Urinary bladder (tissue), 4 donors: ENCODE results near the gene THAP8. TPM values are rescaled to one million over a fixed set of nuclear protein-coding genes. Genes with fewer than 3 reads are reported as not detected.
"Not testable (repeated sequence)": the region's sequence is repeated elsewhere in the genome, so short reads cannot be mapped to it uniquely, and the experiment has no call there.

Source experiments
- DNase-seq: peaks from one replicate; pipeline ENCODE4 v3.0.0-alpha.2; 2015; ENCODE audit errors: extremely low spot score
- H3K27ac ChIP-seq: one replicate; pipeline ENCODE4 v1.5.1; 2013; ENCODE audit warnings: low read depth, mild to moderate bottlenecking, moderate library complexity
- H3K36me3 ChIP-seq: one replicate; pipeline ENCODE4 v1.6.1; 2013; ENCODE audit warnings: mild to moderate bottlenecking, moderate library complexity; ENCODE audit not compliant: insufficient read depth
- H3K4me1 ChIP-seq: one replicate; pipeline ENCODE4 v1.6.1; 2013; ENCODE audit warnings: mild to moderate bottlenecking, moderate library complexity; ENCODE audit not compliant: insufficient read depth
- H3K4me3 ChIP-seq: one replicate; pipeline ENCODE4 v1.5.1; 2013; ENCODE audit warnings: low read depth, low read length
- whole genome bisulfite sequencing: extraction: QIAGEN DNeasy Blood & Tissue Kit; methylation state at CpG from one replicate; pipeline ENCODE4 v1.1.7; 2013; 5-methylcytosine and 5-hydroxymethylcytosine counted together
- polyA plus RNA-seq: library from polyadenylated mRNA; stranded (reverse); fragments of 200-250 nt; gene quantifications from one replicate; pipeline ENCODE4 v1.2.3, GENCODE V29; 2013
- total RNA-seq: library from RNA; depleted of rRNA; stranded (reverse); fragments of >200 nt; gene quantifications from one replicate; pipeline ENCODE4 v1.2.3, GENCODE V29; 2014
- donor health status: healthy with polysubstance abuse.
- donor health status: healthy.

The THAP8 gene
- total and polyA plus RNA-seq, 2 donors, result 2.1 to 20.1 TPM

- Histone ChIP-seq H3K4me3 (no peak overlapping the region), H3K27ac (no peak overlapping the region), H3K4me1 (no peaks in the 10 kb centered on the region), H3K36me3 (no peaks in the 10 kb centered on the region)
- DNase-seq, result no peak
- 95% methylated on average over 12 of the region's 12 CpGs for WGBS
Observed at GRCh38 chr19:36084231-36085009, 30.3 kb upstream of the THAP8 start.

GRCh38 chr19:36082916-36083315 lies 28.8 kb upstream of the THAP8 start:
- no peak for DNase-seq
- WGBS, result 94% methylated on average over 13 of the region's 13 CpGs
- H3K27ac ChIP-seq, result no peak overlapping the region
- no peaks in the 10 kb centered on the region for H3K36me3 ChIP-seq
- no peaks in the 10 kb centered on the region for H3K4me1 ChIP-seq
- H3K4me3 ChIP-seq, result no peak overlapping the region

GRCh38 chr19:36081894-36082293 lies 27.8 kb upstream of the THAP8 start:
- no peak overlapping the region for H3K27ac ChIP-seq
- 95% methylated on average over 7 of the region's 7 CpGs for WGBS
- no peaks in the 10 kb centered on the region for H3K36me3 ChIP-seq
- no peak for DNase-seq
- H3K4me1 ChIP-seq, result no peaks in the 10 kb centered on the region
- H3K4me3 ChIP-seq, result no peak overlapping the region

GRCh38 chr19:36081385-36081784 lies 27.3 kb upstream of the THAP8 start:
- DNase-seq, result no peak
- H3K4me3 ChIP-seq, result no peak overlapping the region
- WGBS, result 82% methylated on average over 3 of the region's 3 CpGs
- H3K36me3 ChIP-seq, result no peaks in the 10 kb centered on the region
- H3K27ac ChIP-seq, result no peak overlapping the region
- no peaks in the 10 kb centered on the region for H3K4me1 ChIP-seq

DNA sequence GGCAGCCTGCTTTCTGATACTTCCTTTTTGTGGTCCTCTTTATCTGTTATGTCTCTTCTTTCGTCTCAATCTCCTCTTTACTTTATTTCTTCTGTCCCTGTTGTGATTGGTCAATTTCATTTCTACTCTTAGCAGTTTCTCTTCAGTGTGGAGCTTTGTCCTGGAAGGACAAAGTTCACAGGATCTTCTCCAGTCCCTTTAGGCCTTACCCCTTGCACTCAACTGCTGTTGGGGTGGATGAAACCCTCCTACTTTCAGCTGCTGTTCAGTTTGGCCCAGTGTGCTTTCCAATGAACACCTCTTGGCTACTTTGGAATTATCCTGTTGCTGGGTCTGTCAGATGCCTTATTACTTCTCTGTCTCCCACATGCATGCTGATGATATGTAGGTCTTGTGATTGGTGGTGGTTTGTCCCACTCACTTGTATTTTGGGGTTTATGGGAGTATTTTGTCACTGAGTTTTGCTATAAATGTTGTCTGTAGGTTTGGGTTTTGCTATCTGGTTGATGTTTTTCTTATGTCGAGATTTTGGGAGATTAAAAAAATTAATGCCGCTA lies 25.4 kb upstream of the THAP8 start:
- no peak for DNase-seq
- no peaks in the 10 kb centered on the region for H3K36me3 ChIP-seq
- H3K4me1 ChIP-seq, result no peaks in the 10 kb centered on the region
- WGBS, result 94% methylated on average over 3 of the region's 3 CpGs
- no peak overlapping the region for H3K27ac ChIP-seq
- no peak overlapping the region for H3K4me3 ChIP-seq

GRCh38 chr19:36073121-36073876 lies 19.2 kb upstream of the THAP8 start:
- 91% methylated on average over 10 of the region's 10 CpGs for WGBS

GRCh38 chr19:36072081-36072480 lies 18.0 kb upstream of the THAP8 start:
- H3K27ac ChIP-seq, result no peak overlapping the region
- DNase-seq, result no peak
- no peaks in the 10 kb centered on the region for H3K4me1 ChIP-seq
- no peak overlapping the region for H3K4me3 ChIP-seq
- no peaks in the 10 kb centered on the region for H3K36me3 ChIP-seq
- 90% methylated on average over 8 of the region's 8 CpGs for WGBS

More at GRCh38 chr19:36073121-36073876, 19.2 kb upstream of the THAP8 start:
- no peaks in the 10 kb centered on the region for H3K4me1 ChIP-seq
- no peaks in the 10 kb centered on the region for H3K36me3 ChIP-seq
- H3K4me3 ChIP-seq, result no peak overlapping the region
- no peak for DNase-seq
- no peak overlapping the region for H3K27ac ChIP-seq

GRCh38 chr19:36068810-36069499 lies 14.9 kb upstream of the THAP8 start:
- not testable (repeated sequence) for H3K4me3 ChIP-seq, DNase-seq, H3K27ac ChIP-seq, H3K36me3 ChIP-seq, H3K4me1 ChIP-seq
- WGBS, result 96% methylated on average over 54 of the region's 57 CpGs

DNA sequence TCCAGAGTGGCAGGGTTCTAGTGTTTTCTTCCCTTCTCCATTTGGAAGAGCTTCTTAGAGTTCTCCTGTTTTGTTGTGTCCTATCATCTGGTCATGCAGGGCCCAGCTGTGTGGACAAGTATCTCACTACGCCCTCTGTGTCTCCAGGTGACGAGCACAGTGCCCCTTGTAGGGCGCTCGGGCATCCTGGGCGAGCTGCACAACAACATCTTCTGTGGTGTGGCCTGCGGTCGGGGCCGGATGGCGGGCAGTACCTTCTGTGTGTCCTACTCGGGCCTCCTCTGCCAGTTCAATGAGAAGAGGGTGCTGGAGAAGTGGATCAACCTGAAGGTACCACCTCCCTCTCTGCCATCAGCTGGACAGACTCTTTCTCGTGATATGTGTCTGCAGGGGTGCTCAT lies 13.6 kb upstream of the THAP8 start:
- no peaks in the 10 kb centered on the region for H3K4me1 ChIP-seq
- H3K36me3 ChIP-seq, result no peaks in the 10 kb centered on the region
- no peak overlapping the region for H3K27ac ChIP-seq
- DNase-seq, result no peak
- no peak overlapping the region for H3K4me3 ChIP-seq
- WGBS, result 93% methylated on average over 11 of the region's 11 CpGs

- Histone ChIP-seq H3K4me3 (no peak overlapping the region), H3K36me3 (no peaks in the 10 kb centered on the region), H3K27ac (no peak overlapping the region), H3K4me1 (no peaks in the 10 kb centered on the region)
- DNase-seq, result no peak
- WGBS, result 94% methylated on average over 8 of the region's 8 CpGs
Observed at GRCh38 chr19:36064826-36065225, 10.7 kb upstream of the THAP8 start.

- Histone ChIP-seq H3K4me3 (no peak overlapping the region), H3K4me1 (no peaks in the 10 kb centered on the region), H3K27ac (no peak overlapping the region), H3K36me3 (no peaks in the 10 kb centered on the region)
- WGBS, result 97% methylated on average over 2 of the region's 2 CpGs
- no peak for DNase-seq
Observed at GRCh38 chr19:36061367-36061766, 7.3 kb upstream of the THAP8 start.

DNA sequence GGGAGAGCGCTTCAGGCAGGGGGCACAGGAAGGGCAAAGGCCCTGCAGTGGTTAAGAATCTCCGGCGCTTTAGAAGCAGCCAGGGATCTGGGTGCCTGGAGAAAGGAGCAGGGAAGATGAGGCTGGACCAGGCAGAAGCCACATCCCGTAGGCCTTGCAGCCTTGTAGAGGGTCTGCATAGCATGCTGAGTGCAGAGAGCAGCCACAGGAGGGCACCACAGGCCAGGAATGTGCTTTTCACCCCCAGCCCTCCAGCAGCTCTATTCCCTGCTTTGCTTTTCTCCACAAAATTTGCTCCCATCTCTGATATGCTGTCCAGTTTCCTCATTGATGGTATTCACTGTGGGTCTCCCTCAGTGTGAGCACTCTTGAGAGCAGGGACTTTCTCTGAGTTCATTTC lies 6.3 kb upstream of the THAP8 start:
- Histone ChIP-seq H3K4me1 (no peaks in the 10 kb centered on the region), H3K4me3 (no peak overlapping the region), H3K27ac (no peak overlapping the region), H3K36me3 (no peaks in the 10 kb centered on the region)
- WGBS, result 79% methylated on average over 4 of the region's 4 CpGs
- DNase-seq, result no peak

DNA sequence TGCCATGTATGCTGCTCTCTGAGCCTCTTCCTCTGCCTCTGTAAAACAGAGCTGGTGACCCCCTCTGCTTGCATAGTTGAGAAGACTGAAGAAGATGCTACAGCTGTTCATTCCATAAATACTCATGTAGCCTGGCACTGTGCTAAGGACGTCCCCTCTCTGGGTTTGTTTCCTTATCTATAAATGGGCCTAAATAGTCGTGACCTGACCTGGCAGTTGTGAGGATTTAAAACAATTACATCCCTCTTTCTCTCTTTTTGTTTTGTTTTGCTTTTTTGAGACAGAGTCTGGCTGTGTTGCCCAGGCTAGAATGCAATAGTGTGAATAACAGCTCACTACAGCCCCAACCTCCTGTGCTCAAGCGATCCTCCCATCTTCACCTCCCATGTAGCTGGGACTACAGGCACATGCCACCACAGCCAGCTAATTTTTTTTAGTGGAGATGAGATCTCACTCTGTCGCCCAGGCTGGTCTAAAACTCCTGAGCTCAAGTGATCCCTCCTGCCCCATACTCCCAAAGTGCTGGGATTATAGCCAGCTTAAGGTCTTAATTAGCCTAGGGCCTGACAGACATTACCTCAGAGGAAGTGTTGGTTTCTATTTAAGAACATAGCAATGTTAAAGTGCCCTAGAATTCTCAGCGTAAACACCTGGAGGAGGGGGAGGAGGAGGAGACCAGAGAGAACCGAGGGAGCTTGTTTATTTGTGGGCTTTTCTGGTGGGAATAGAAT lies 5.3 kb upstream of the THAP8 start:
- WGBS, result 78% methylated on average over 6 of the region's 6 CpGs
- no peak overlapping the region for H3K4me3 ChIP-seq
- no peaks in the 10 kb centered on the region for H3K36me3 ChIP-seq
- H3K27ac ChIP-seq, result no peak overlapping the region
- DNase-seq, result no peak
- H3K4me1 ChIP-seq, result no peaks in the 10 kb centered on the region
